Peyer's patch (tissue), 4 donors: ENCODE measurements around the gene PIP4K2B.

Experiments
- CTCF ChIP-seq, 6 experiments: fragments of 450-650 bp in 4 of 6; fragments of 200-600 bp in 2 of 6; sonication (generic) in 1 of 6; IDR thresholded peaks; one replicate each; pipeline ENCODE4 v1.5.1; 2017 to 2019; ENCODE audit warnings: antibody characterized with exemption in 6 of 6, mild to moderate bottlenecking in 3 of 6, moderate library complexity in 1 of 6
- POLR2A ChIP-seq, 2 donors: fragments of 450-650 bp; IDR thresholded peaks; one replicate each; pipeline ENCODE4 v1.5.1; 2017; ENCODE audit warnings: antibody characterized with exemption in 2 of 2, mild to moderate bottlenecking in 2 of 2, moderate library complexity in 2 of 2

GRCh38 chr17:38825762-38826247, 26.4 kb upstream of the PIP4K2B start:
- TF ChIP-seq CTCF (IDR thresholded peaks at IDR 0.05), result no peak
- no peak for TF ChIP-seq POLR2A (IDR thresholded peaks at IDR 0.05)
